ENCODE results near the gene SUMO2. TPM values are rescaled to one million over a fixed set of nuclear protein-coding genes. Genes with fewer than 3 reads are reported as not detected.

SUMO2 gene
- total and polyA plus RNA-seq, 8 donors = 321 to 735 (median 651) TPM

DNA sequence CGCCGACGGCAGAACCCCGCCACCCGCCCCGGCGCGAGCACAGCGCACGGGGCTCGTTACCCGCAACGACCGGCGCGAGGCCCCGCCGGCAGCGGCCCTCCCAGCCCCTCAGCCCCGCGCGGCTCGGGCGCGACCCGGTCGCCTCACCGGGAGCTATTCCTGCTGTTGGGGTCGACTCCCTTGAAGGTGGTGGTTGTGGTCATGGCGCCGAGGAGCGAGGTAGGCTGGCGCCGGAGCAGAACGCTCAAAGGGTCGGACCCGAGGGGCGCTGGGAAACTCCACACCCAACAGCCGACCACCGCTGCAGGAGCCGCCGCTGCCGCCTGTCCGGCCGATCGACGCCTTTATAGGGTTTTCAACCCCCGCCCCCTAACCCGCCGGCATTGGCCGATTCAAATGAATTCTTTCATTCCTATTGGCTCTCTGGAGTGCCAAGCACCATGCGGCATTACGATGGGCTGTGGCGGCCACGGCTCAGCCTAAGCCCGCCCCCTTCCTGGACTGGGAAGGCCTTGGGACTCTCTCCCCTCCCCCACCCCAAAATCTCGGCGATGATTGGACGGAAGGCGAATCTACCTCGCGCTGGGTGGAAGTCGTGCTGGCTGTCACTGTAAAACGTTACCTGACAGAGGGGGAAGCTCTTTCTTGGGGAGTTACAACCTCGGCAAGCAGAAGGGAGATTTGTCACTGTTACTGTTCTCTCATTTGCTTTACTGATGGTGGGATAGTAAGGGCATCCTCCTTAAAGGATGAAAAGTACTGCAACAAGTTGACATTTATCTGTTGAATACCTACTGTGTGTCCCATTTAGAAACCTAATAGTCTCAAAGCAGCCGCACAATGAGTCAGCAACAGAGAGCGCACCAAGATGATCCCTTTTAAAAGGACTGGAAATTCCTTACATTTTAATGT is 28.3 kb downstream of the SUMO2 start, which contains the start of gene JPT1:
JPT1 (minus strand) TSS at position 318 of the 912 bp plus-strand sequence; CDS start at position 203, 115 bp downstream.
- Histone ChIP-seq H3K27me3 (no peaks in the 10 kb centered on the region), H3K4me1 (peaks cover 10 to 26% of the 10 kb centered on the region in 2 donors), H3K9me3 (no peaks in the 10 kb centered on the region), H3K4me3 (peak within 1 kb of the TSS; percentile 55 to 93), H3K27ac (peak within 1 kb of the TSS; percentile 35 to 87), H3K36me3 (no peaks in the 10 kb centered on the region)
- DNase-seq = peak; percentile 95 to 99 (median 97)
- intact Hi-C loops (cut with DNase I) = no loop called here
- peak; percentile 99 for ATAC-seq
- TF ChIP-seq, protein P1, sequence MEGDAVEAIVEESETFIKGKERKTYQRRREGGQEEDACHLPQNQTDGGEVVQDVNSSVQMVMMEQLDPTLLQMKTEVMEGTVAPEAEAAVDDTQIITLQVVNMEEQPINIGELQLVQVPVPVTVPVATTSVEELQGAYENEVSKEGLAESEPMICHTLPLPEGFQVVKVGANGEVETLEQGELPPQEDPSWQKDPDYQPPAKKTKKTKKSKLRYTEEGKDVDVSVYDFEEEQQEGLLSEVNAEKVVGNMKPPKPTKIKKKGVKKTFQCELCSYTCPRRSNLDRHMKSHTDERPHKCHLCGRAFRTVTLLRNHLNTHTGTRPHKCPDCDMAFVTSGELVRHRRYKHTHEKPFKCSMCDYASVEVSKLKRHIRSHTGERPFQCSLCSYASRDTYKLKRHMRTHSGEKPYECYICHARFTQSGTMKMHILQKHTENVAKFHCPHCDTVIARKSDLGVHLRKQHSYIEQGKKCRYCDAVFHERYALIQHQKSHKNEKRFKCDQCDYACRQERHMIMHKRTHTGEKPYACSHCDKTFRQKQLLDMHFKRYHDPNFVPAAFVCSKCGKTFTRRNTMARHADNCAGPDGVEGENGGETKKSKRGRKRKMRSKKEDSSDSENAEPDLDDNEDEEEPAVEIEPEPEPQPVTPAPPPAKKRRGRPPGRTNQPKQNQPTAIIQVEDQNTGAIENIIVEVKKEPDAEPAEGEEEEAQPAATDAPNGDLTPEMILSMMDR (IDR thresholded peaks at IDR 0.05) = no peak

DNA sequence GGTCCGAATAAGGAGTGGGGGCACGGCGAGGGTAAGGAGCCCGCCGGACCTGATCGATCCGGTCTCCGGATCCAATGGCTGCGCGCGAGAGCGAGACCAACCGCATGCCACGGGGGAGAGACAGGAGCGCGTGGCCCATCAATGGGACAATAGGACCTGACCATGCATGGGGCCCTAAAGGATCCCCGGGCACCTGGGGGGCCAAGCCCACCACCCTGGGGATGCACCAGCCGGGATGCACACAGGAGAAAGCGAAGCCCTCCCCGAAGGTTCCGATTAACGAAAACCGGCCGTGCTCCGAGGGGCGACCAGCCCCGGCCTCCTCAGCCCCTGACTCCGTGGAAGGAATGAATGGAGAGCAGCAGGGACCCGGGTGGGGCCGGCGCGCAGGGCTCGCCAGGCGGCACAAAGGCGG is 29.0 kb downstream of the SUMO2 start:
- Histone ChIP-seq H3K27me3 (no peaks in the 10 kb centered on the region), H3K27ac (peak overlapping the region; percentile 35 to 87), H3K4me3 (peak overlapping the region; percentile 55 to 93), H3K4me1 (peaks cover 10 to 26% of the 10 kb centered on the region in 2 donors), H3K36me3 (no peaks in the 10 kb centered on the region), H3K9me3 (no peaks in the 10 kb centered on the region)
- DNase-seq (peak in 2 of 4 donors; percentile 34 to 81), ATAC-seq (peak; percentile 2)
- TF ChIP-seq, protein P1 (IDR thresholded peaks at IDR 0.05) = no peak
- intact Hi-C loops (cut with DNase I) = no loop called here

DNA sequence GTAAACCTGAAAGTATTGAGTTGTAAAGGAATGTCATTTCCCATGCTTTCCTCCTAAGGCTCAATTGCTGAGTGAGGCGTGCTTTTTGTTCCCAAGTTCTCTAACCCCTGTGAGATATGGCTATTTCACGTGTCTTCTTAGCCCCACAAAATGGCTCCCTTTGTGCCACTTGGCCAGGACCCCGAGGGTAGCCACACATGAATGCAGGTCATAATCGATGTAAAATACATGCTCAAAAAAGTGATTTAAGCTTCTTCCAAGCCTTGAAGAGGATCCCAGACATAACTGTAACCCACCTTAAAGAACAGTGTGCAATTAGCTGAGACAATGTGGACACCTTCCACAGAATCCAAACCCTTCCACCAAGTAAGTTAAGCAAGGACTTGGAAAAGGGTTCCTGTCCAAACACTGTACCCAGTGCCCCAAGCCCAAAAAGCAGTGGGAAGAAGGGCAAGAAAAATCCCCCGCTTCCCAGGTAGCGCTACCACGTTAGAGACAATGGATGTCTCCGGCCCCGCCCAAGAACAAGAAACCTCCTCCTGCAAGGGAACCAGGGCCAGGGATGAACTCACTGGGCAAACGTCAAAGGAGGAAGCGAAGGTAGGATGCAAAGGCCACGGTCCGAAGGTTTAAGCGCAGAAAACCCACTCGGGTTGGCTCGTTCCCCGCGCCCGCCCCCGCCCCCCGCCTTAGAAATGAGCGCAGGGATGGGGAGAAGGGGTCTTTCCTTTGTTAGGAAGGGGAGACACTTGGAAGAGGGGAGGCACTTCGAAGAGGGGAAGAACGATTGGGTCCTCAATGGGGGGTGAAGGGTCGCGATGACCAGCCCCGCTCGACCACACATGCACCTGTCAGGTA is 29.6 kb downstream of the SUMO2 start:
- ATAC-seq (peak; percentile 14), DNase-seq (peak in 1 of 4 donors; percentile 43)
- no peaks in the 10 kb centered on the region for H3K9me3 ChIP-seq
- intact Hi-C loops (cut with DNase I) = no loop called here
- H3K27ac ChIP-seq = peak overlapping the region in 1 of 2 donors; percentile 87
- peaks cover 10 to 32% of the 10 kb centered on the region in 2 donors for H3K4me1 ChIP-seq
- peak overlapping the region; percentile 55 to 93 for H3K4me3 ChIP-seq
- TF ChIP-seq, protein P1 (IDR thresholded peaks at IDR 0.05) = no peak
- no peaks in the 10 kb centered on the region for H3K27me3 ChIP-seq
- H3K36me3 ChIP-seq = peaks cover 0 to 4% of the 10 kb centered on the region in 2 donors

DNA sequence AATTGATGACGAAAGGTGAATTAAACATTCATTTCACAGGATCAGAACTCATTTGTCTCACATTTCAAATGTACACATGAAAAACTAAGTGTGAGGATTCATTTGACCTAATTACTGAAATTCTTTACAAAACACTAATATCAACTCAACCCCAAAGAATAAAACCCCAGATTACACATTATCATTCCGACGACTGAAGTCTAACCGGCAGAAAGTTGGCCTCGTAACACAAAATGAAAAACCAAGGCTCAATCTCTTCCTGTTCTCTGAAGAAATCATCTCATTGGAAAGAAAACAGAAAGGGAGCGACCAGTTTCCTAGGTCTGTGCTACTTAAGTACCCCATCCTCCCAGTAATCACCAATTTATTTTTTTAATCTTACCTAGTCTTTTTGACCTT is 30.2 kb downstream of the SUMO2 start:
- Histone ChIP-seq H3K9me3 (no peaks in the 10 kb centered on the region), H3K27ac (no peak overlapping the region), H3K4me1 (peaks cover 10 to 38% of the 10 kb centered on the region in 2 donors), H3K36me3 (peaks cover 0 to 10% of the 10 kb centered on the region in 2 donors), H3K27me3 (no peaks in the 10 kb centered on the region), H3K4me3 (peak overlapping the region; percentile 55 to 93)
- TF ChIP-seq, protein P1 (IDR thresholded peaks at IDR 0.05) = no peak
- no peak for ATAC-seq
- no peak for DNase-seq
- intact Hi-C loops (cut with DNase I) = no loop called here

Measured in left lung (tissue), 10 donors.